Fibroblast of lung (primary cell): ENCODE measurements around the gene MAP3K10. TPM values are rescaled to one million over a fixed set of nuclear protein-coding genes. Genes with fewer than 3 reads are reported as not detected.

Experiments used
- DNase-seq, 2 donors: peaks; one replicate each; pipeline versions ENCODE4 v3.0.0 to v3.0.0-alpha.2; 2010; ENCODE audit warnings: low read depth in 2 of 2
- H2AFZ ChIP-seq: 2 replicates; pipeline ENCODE4 v1.5.1; 2012; ENCODE audit warnings: low read length, control low read depth, inconsistent platforms
- H3K27ac ChIP-seq: 2 replicates; pipeline ENCODE4 v1.5.1; 2011; ENCODE audit warnings: low read length, control low read depth; ENCODE audit not compliant: insufficient read depth
- H3K27me3 ChIP-seq: 2 replicates; pipeline ENCODE4 v1.5.1; 2011; ENCODE audit warnings: mild to moderate bottlenecking, low read length; ENCODE audit not compliant: control insufficient read depth, insufficient read depth
- H3K36me3 ChIP-seq: 2 replicates; pipeline ENCODE4 v1.5.1; 2011; ENCODE audit warnings: low read length; ENCODE audit not compliant: control insufficient read depth, insufficient read depth
- H3K4me1 ChIP-seq: 2 replicates; pipeline ENCODE4 v1.5.1; 2011; ENCODE audit warnings: low read length; ENCODE audit not compliant: control insufficient read depth, insufficient read depth; ENCODE audit errors: extremely low read depth
- H3K4me2 ChIP-seq: 2 replicates; pipeline ENCODE4 v1.5.1; 2011; ENCODE audit warnings: low read length, control low read depth; ENCODE audit not compliant: insufficient read depth; ENCODE audit errors: extremely low read depth
- H3K4me3 ChIP-seq, 4 experiments: fragments of 200-600 bp in 1 of 4; sonication (generic) in 1 of 4; replicated peaks in 1 of 4; 2 replicates each; pipeline ENCODE4 v1.5.1; 2011 to 2016; ENCODE audit warnings: low read length in 4 of 4, low read depth in 3 of 4, mild to moderate bottlenecking in 3 of 4, control low read depth in 2 of 4, inconsistent platforms in 1 of 4, mixed read lengths in 1 of 4; ENCODE audit not compliant: insufficient read depth in 1 of 4; ENCODE audit errors: control extremely low read depth in 1 of 4
- H3K79me2 ChIP-seq: 2 replicates; pipeline ENCODE4 v1.5.1; 2012; ENCODE audit warnings: mild to moderate bottlenecking, low read length, inconsistent platforms; ENCODE audit not compliant: control insufficient read depth, insufficient read depth
- H3K9ac ChIP-seq: 2 replicates; pipeline ENCODE4 v1.5.1; 2011; ENCODE audit warnings: mild to moderate bottlenecking, low read length, control low read depth; ENCODE audit not compliant: insufficient read depth
- H3K9me3 ChIP-seq: 2 replicates; pipeline ENCODE4 v1.5.1; 2012; ENCODE audit warnings: low read depth, low read length; ENCODE audit not compliant: control insufficient read depth, insufficient read depth
- H4K20me1 ChIP-seq: 2 replicates; pipeline ENCODE4 v1.5.1; 2011; ENCODE audit warnings: low read length; ENCODE audit not compliant: control insufficient read depth, insufficient read depth; ENCODE audit errors: extremely low read depth
- EZH2 ChIP-seq: IDR thresholded peaks from 2 replicates; pipeline ENCODE4 v1.5.1; 2012; ENCODE audit warnings: low read length, control low read depth, mild to moderate bottlenecking; ENCODE audit errors: missing control alignments
- polyA plus RNA-seq, 2 donors: library from polyadenylated mRNA; depleted of rRNA in 1 of 2; stranded (reverse) in 1 of 2; unstranded in 1 of 2; fragments of >200 nt; gene quantifications; 2 replicates each; pipeline ENCODE4 v1.2.1, GENCODE V29; 2011 to 2012; ENCODE audit warnings: missing spikeins in 1 of 2
- total RNA-seq: library from RNA; depleted of rRNA; stranded (reverse); fragments of >200 nt; gene quantifications from 2 replicates; pipeline ENCODE4 v1.2.1, GENCODE V29; 2014
- TF ChIP-seq, protein P1 (sequence below), 2 donors: IDR thresholded peaks in 1 of 2; conservative IDR thresholded peaks in 1 of 2; 1 replicate in 1 of 2; 2 replicates in 1 of 2; pipeline ENCODE4 v1.5.1; 2011 to 2012; ENCODE audit warnings: low read length in 2 of 2, control low read depth in 1 of 2, inconsistent platforms in 1 of 2, low read depth in 1 of 2, mild to moderate bottlenecking in 1 of 2

The MAP3K10 gene
- total and polyA plus RNA-seq, 2 donors (not counting 1 experiment from before 2014, with no cell fraction given) = 2.7 to 7.4 TPM

GRCh38 chr19:40157059-40157458 is 34.2 kb upstream of the MAP3K10 start:
- no peak overlapping the region for H3K27ac ChIP-seq
- H3K27me3 ChIP-seq = no peaks in the 10 kb centered on the region
- no peak for TF ChIP-seq EZH2
- TF ChIP-seq, protein P1, sequence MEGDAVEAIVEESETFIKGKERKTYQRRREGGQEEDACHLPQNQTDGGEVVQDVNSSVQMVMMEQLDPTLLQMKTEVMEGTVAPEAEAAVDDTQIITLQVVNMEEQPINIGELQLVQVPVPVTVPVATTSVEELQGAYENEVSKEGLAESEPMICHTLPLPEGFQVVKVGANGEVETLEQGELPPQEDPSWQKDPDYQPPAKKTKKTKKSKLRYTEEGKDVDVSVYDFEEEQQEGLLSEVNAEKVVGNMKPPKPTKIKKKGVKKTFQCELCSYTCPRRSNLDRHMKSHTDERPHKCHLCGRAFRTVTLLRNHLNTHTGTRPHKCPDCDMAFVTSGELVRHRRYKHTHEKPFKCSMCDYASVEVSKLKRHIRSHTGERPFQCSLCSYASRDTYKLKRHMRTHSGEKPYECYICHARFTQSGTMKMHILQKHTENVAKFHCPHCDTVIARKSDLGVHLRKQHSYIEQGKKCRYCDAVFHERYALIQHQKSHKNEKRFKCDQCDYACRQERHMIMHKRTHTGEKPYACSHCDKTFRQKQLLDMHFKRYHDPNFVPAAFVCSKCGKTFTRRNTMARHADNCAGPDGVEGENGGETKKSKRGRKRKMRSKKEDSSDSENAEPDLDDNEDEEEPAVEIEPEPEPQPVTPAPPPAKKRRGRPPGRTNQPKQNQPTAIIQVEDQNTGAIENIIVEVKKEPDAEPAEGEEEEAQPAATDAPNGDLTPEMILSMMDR (conservative IDR thresholded peaks at IDR 0.05 in 1 of 2, IDR thresholded peaks at IDR 0.05 in 1 of 2; ENCODE audit: low read depth in 1 of 2, low read length in 2 of 2) = no peak
- no peak overlapping the region for H3K9ac ChIP-seq
- no peaks in the 10 kb centered on the region for H3K79me2 ChIP-seq
- H3K4me2 ChIP-seq = no peak overlapping the region
- DNase-seq = no peak
- no peaks in the 10 kb centered on the region for H3K9me3 ChIP-seq
- no peaks in the 10 kb centered on the region for H4K20me1 ChIP-seq
- no peaks in the 10 kb centered on the region for H3K36me3 ChIP-seq
- H3K4me1 ChIP-seq = no peaks in the 10 kb centered on the region
- H3K4me3 ChIP-seq = no peak overlapping the region
- no peak overlapping the region for H2AFZ ChIP-seq

GRCh38 chr19:40159744-40160143 is 31.5 kb upstream of the MAP3K10 start:
- no peaks in the 10 kb centered on the region for H3K4me1 ChIP-seq
- no peak for TF ChIP-seq EZH2
- TF ChIP-seq, protein P1 (conservative IDR thresholded peaks at IDR 0.05 in 1 of 2, IDR thresholded peaks at IDR 0.05 in 1 of 2; ENCODE audit: low read depth in 1 of 2, low read length in 2 of 2) = no peak
- H3K9ac ChIP-seq = no peak overlapping the region
- no peak overlapping the region for H2AFZ ChIP-seq
- H4K20me1 ChIP-seq = no peaks in the 10 kb centered on the region
- no peak overlapping the region for H3K4me3 ChIP-seq
- H3K27me3 ChIP-seq = no peaks in the 10 kb centered on the region
- H3K9me3 ChIP-seq = no peaks in the 10 kb centered on the region
- no peak overlapping the region for H3K27ac ChIP-seq
- no peaks in the 10 kb centered on the region for H3K36me3 ChIP-seq
- no peak overlapping the region for H3K4me2 ChIP-seq
- H3K79me2 ChIP-seq = no peaks in the 10 kb centered on the region
- DNase-seq = no peak

DNA sequence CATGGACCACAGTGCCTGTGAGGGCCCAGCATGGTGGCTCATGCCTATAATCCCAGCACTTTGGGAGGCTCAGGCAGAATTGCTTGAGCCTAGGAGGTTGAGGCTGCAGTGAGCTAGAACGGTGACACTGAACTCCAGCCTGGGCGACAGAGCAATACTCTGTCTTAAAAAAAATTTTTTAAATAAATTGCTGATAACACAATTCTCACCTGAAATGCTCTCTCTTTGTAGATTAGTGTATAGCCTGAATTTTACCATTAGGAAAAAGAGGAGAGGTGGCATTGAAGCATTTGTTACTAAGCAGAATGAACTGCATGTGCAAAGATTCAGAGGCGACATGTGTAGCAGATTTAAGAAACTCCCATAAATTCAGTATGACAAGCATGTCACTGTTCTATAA is 29.1 kb upstream of the MAP3K10 start:
- no peaks in the 10 kb centered on the region for H3K4me1 ChIP-seq
- H3K79me2 ChIP-seq = no peaks in the 10 kb centered on the region
- no peak for TF ChIP-seq EZH2
- TF ChIP-seq, protein P1 (conservative IDR thresholded peaks at IDR 0.05 in 1 of 2, IDR thresholded peaks at IDR 0.05 in 1 of 2; ENCODE audit: low read depth in 1 of 2, low read length in 2 of 2) = no peak
- H3K9me3 ChIP-seq = no peaks in the 10 kb centered on the region
- H3K27me3 ChIP-seq = no peaks in the 10 kb centered on the region
- H3K36me3 ChIP-seq = no peaks in the 10 kb centered on the region
- no peak overlapping the region for H3K4me3 ChIP-seq
- no peak overlapping the region for H3K9ac ChIP-seq
- H2AFZ ChIP-seq = no peak overlapping the region
- no peak overlapping the region for H3K27ac ChIP-seq
- no peaks in the 10 kb centered on the region for H4K20me1 ChIP-seq
- no peak for DNase-seq
- no peak overlapping the region for H3K4me2 ChIP-seq
